Fibroblast of pulmonary artery (primary cell): ENCODE measurements around the gene SLC6A8.
"Not testable (repeated sequence)": the region's sequence is repeated elsewhere in the genome, so short reads cannot be mapped to it uniquely, and the experiment has no call there.

Source experiments
- DNase-seq: peaks from one replicate; pipeline ENCODE4 v3.0.0-alpha.2; 2010; ENCODE audit warnings: low read depth
- H3K4me3 ChIP-seq: replicated peaks from 2 replicates; pipeline ENCODE4 v1.5.1; 2011; ENCODE audit warnings: low read depth, mild to moderate bottlenecking, control low read depth, low read length, moderate library complexity
- CTCF ChIP-seq: IDR thresholded peaks from 2 replicates; pipeline ENCODE4 v1.5.1; 2011; ENCODE audit warnings: mild to moderate bottlenecking, control low read depth, low read length, inconsistent platforms; ENCODE audit errors: missing control alignments

The SLC6A8 gene

GRCh38 chrX:153692611-153693156 is 5.0 kb downstream of the SLC6A8 start:
- no peak overlapping the region for H3K4me3 ChIP-seq
- no peak for DNase-seq
- TF ChIP-seq CTCF, result no peak

- DNase-seq, result no peak
- no peak overlapping the region for H3K4me3 ChIP-seq
- TF ChIP-seq CTCF, result no peak
These were observed 5.7 kb downstream of the SLC6A8 start for GRCh38 chrX:153693216-153694086.

- DNase-seq, result not testable (repeated sequence)
These were observed 6.5 kb downstream of the SLC6A8 start for GRCh38 chrX:153694256-153694655.

GRCh38 chrX:153694687-153695270 is 7.1 kb downstream of the SLC6A8 start:
- TF ChIP-seq CTCF, result no peak
- no peak for DNase-seq
- no peak overlapping the region for H3K4me3 ChIP-seq

More at GRCh38 chrX:153694256-153694655, 6.5 kb downstream of the SLC6A8 start:
- not testable (repeated sequence) for H3K4me3 ChIP-seq

GRCh38 chrX:153696100-153696499 is 8.4 kb downstream of the SLC6A8 start:
- TF ChIP-seq CTCF, result no peak
- H3K4me3 ChIP-seq, result no peak overlapping the region
- no peak for DNase-seq

GRCh38 chrX:153696538-153696937 is 8.8 kb downstream of the SLC6A8 start:
- H3K4me3 ChIP-seq, DNase-seq: not testable (repeated sequence)

GRCh38 chrX:153696986-153697722 is 9.4 kb downstream of the SLC6A8 start:
- DNase-seq, H3K4me3 ChIP-seq: not testable (repeated sequence)
